ENCODE data around the gene SREK1IP1.
"Not testable (repeated sequence)": the region's sequence is repeated elsewhere in the genome, so short reads cannot be mapped to it uniquely, and the experiment has no call there.

The SREK1IP1 gene

GRCh38 chr5:64763948-64764503 is 4.5 kb downstream of the SREK1IP1 start:
- no peak for DNase-seq

- DNase-seq = no peak
Measured at GRCh38 chr5:64759960-64760660, 8.4 kb downstream of the SREK1IP1 start.

DNA sequence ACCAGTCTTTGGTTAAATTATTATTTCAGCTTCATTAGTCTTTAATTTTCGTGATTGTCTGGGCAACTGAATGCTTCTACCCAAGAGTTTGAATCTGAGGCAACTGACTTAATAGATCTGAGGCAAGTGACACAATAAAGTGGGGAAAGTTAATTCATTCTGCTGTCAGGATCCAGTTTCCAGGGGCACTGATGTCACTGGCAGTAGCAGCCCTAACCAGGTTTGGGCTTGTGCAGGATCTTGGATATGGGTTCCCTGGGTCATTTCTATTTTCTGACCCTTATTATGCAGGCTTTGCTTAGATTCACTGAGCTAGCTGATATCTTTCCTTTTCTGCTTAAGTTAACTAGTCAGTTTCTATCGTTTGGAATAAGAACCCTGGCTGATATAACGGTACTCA is 9.6 kb downstream of the SREK1IP1 start:
- DNase-seq = no peak

- DNase-seq = no peak
Measured at GRCh38 chr5:64754066-64754465, 14.4 kb downstream of the SREK1IP1 start.

DNA sequence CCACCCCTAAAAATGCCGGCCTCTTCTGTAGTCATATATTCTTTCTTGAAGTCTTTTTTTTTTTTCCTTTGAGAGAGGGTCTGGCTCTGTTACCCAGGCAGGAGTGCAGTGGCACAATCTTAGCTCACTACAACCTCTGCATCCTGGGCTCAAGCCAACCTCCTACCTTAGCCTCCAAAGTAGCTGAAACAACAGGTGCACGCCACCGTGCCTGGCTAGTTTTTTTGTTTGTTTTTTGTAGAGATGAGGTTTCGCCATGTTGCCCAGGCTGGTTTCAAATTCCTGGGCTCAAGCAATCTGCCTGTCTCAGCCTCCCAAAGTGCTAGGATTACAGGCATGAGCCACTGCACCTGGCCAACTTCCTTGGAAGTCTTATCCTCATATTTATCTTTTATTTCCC is 19.1 kb downstream of the SREK1IP1 start:
- DNase-seq = no peak

DNA sequence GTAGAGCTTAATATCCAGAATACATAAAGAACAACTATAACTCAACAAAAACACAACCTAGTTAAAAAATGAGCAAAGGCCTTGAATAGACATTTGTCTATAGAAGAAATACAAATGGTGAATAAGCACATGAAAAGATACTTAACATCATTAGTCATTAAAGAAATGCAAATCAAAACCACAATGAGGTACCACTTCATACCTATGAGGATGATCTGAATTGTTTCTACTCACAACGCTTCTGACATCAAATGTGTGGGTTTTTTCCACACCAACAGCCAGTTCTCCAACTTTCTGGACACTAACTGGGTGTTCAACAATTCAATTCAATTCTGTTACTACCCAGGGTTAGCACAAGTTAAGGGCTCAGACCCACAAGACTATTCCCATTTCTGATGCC is 22.0 kb downstream of the SREK1IP1 start:
- DNase-seq = no peak

DNA sequence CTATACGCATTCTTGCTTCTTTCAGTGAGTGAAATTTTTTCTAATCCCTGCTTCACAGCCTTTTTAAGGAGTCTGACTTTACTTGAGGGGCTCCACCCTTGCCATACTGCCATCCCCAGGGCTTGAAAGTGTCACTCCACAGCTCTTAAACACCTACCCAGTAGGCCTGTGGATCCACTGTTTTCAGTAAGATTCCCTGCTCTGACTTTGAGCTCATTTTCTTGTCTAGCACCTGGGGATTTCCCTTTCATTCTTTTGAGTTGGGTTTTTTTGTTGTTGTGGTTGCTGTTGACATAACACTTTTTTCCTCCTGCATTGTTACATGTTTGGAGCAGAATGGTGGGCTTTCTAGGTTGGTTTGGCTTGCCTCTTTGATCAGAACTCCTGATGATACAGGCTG is 23.6 kb downstream of the SREK1IP1 start:
- DNase-seq = no peak

- no peak for DNase-seq
Measured at GRCh38 chr5:64742821-64743220, 25.7 kb downstream of the SREK1IP1 start.

DNA sequence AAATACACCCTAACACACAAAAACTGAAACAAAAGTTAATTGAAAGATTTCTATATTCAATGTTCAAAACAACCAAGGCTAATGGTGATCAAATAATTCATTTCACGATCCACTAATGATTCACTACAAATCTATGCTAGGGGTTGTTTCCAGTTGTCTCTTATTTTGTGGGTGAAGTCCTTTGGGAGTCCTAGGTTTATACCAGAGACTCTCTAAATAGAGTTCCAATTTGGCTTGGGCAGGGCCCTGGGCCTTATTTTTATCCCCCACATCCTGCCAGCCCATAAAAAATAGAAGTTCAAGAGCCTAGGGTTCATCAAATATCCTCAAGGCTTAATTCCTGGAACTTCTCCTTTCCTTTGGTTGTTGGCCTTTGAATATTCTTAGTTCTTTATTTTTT is 26.1 kb downstream of the SREK1IP1 start:
- no peak for DNase-seq

- DNase-seq = no peak
Measured at GRCh38 chr5:64727150-64727549, 41.3 kb downstream of the SREK1IP1 start.

DNA sequence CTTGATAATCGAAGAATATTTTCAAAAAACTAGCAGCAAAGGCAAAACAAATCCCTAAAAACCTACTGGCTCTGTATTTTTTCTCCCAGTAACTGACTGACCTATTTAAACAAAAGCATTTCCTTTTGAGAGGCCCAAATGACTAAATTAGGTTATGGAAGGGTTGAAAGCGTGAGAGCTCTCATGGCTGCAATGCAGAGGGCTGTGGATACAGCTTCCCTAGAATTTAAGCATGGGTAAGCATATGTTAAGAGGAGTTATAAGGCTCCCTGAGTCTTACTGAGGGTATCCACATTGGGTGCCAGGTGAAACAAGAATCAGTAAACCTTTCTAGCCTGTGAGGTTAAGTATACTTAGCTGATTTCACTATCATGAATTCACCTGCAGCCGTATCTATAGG is 45.9 kb downstream of the SREK1IP1 start:
- DNase-seq = no peak

GRCh38 chr5:64714495-64714894 is 54.0 kb downstream of the SREK1IP1 start:
- DNase-seq = not testable (repeated sequence)

DNA sequence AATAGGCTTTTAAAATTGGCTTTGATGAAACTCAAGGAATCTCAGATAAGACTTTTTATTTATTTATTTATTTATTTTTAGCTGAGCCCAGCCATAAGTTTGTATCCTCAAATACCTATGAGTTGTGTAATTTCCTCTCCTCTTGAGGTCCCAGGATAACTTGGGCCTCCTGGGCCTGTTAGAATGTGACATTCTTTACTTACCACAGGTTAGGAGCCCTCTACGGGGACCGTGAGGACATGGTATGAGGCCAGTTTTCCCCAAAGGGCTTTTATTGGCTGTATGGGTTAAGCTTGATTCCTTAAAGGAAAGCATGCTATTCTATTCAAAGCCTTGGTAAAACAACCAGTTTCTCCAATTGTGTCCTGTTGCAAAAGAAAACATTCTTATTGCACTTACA is 61.3 kb downstream of the SREK1IP1 start:
- no peak for DNase-seq

DNA sequence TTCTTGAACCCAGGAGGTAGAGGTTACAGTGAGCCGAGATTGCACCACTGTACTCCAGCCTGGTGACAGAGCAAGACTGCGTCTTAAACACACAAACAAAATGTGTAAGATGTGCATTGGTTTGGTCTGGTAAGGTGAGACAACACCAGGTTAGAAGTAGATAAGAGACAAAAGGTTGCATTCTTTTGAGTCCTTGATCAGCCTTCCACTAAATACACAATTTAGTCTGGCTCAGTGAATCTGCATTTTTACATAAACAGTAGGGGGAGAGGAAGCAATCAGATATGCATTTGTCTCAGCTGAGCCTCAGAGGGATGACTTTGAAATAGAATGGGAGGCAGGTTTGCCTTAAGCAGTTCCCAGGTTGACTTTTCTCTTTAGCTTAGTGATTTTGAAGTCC is 62.4 kb downstream of the SREK1IP1 start:
- DNase-seq = not testable (repeated sequence)

DNA sequence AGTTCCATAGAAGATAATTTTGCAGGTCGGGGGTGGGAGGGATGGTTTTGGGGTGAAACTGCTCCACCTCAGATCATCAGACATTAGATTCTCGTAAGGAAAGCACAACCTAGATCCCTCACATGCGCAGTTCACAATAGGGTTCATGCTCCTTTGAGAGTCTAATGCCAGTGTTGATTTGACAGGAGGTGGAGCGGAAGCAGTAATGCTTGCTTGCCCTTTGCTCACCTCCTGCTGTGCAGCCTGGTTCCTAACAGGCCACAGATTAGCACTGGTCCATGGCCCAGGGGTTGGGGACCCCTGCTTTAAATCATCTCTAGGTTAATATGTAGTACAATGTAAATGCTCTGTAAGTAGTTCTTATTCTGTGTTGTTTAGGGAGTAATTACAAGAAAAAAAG is 67.7 kb downstream of the SREK1IP1 start:
- DNase-seq = no peak

DNA sequence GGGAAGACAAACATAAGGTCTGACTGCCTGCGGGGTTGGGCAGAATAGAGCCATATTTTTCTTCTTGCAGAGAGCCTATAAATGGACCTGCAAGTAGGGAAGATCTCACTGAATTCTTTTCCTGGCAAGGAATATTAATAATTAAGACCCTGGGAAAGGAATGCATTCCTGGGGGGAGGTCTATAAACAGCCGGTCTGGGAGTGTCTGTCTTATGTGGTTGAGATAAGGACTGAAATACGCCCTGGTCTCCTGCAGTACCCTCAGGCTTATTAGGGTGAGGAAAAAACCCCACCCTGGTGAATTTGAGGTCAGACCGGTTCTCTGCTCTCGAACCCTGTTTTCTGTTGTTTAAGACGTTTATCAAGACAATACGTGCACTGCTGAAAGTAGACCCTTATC is 72.1 kb downstream of the SREK1IP1 start:
- not testable (repeated sequence) for DNase-seq

DNA sequence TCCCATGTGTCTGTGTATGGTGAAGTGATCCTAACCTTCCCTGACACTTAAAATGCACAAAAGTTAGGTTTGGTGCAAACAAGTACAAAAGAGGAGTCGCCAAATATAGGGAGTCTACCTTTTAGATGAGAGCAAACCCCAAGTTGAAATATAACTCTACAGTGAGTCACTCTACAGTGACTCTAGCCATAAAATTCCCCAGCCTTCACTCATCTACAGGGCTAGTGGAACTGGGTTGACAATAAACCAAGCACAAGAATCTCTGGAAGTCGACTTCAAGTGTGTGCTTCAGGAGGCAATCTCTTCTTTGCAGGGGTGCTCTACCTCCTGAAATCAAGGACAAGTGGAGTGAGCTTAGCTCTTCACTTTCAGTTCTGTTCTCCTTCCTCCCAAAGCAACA is 74.9 kb downstream of the SREK1IP1 start:
- DNase-seq = no peak

GRCh38 chr5:64691291-64691690 is 77.2 kb downstream of the SREK1IP1 start:
- DNase-seq = no peak

GRCh38 chr5:64690417-64691151 is 77.9 kb downstream of the SREK1IP1 start, which contains the start of gene SHISAL2B:
Gene SHISAL2B, plus strand, starts transcription at chr5:64690503. Its CDS starts 121 bp downstream, at chr5:64690624.
- DNase-seq = no peak

GRCh38 chr5:64690104-64690416 is 78.4 kb downstream of the SREK1IP1 start:
- no peak for DNase-seq

GRCh38 chr5:64688965-64689364 is 79.5 kb downstream of the SREK1IP1 start:
- no peak for DNase-seq

- DNase-seq = no peak
Measured at GRCh38 chr5:64688391-64688790, 80.1 kb downstream of the SREK1IP1 start.

GRCh38 chr5:64685866-64686265 is 82.6 kb downstream of the SREK1IP1 start:
- peak; percentile 21 for DNase-seq

GRCh38 chr5:64682608-64683007 is 85.9 kb downstream of the SREK1IP1 start:
- DNase-seq = no peak

All from NCI-H2171 (cell line).